Right lobe of liver (tissue), 6 donors: Measurements from ENCODE around the gene OR2AG1. TPM values are rescaled to one million over a fixed set of nuclear protein-coding genes. Genes with fewer than 3 reads are reported as not detected.
"Not testable (repeated sequence)": the region's sequence is repeated elsewhere in the genome, so short reads cannot be mapped to it uniquely, and the experiment has no call there.

Experiments
- ATAC-seq, 4 donors: fragments of 200-7000 bp; cut with Tn5 transposase; one replicate each; pipeline ENCODE4 v1.9.1; 2020; ENCODE audit warnings: mild to moderate bottlenecking in 4 of 4, moderate library complexity in 4 of 4
- DNase-seq, 3 donors: peaks; one replicate each; pipeline ENCODE4 v3.0.0-alpha.2; 2020
- H3K27ac ChIP-seq, 3 donors: fragments of 200-600 bp; one replicate each; pipeline ENCODE4 v1.8.0; 2022
- H3K27me3 ChIP-seq, 2 donors: fragments of 200-600 bp; one replicate each; pipeline ENCODE4 v1.8.0; 2022
- H3K36me3 ChIP-seq, 4 donors: fragments of 200-600 bp; sonication (generic) in 1 of 4; one replicate each; pipeline versions ENCODE4 v1.5.1 to v1.8.0; 2017 to 2022; ENCODE audit warnings: control low read depth in 1 of 4
- H3K4me1 ChIP-seq, 4 donors: fragments of 200-600 bp; sonication (generic) in 1 of 4; one replicate each; pipeline versions ENCODE4 v1.5.1 to v1.8.0; 2017 to 2022; ENCODE audit warnings: control low read depth in 1 of 4
- H3K4me3 ChIP-seq, 3 donors: fragments of 200-600 bp; one replicate each; pipeline ENCODE4 v1.8.0; 2022
- H3K9me3 ChIP-seq, 4 donors: fragments of 200-600 bp; sonication (generic) in 1 of 4; one replicate each; pipeline versions ENCODE4 v1.5.1 to v1.8.0; 2017 to 2022; ENCODE audit warnings: control low read depth in 1 of 4
- POLR2A ChIP-seq: fragments of 450-650 bp; IDR thresholded peaks from one replicate; pipeline ENCODE4 v1.6.1; 2017; ENCODE audit warnings: antibody characterized with exemption, mild to moderate bottlenecking
- WGBS: methylation state at CpG from one replicate; pipeline ENCODE4 v1.1.6; 2018; ENCODE audit warnings: low coverage, low lambda C conversion rate; ENCODE audit not compliant: insufficient coverage; ENCODE audit errors: missing lambda C conversion rate; 5-methylcytosine and 5-hydroxymethylcytosine counted together
- intact Hi-C, 2 donors: fragments of 100-400 bp; cut with DNase I; formaldehyde crosslinking; loops; one replicate each; pipeline versions ENCODE4 v1.11.2 to v1.14.1; 2022
- total RNA-seq, 6 experiments: library from RNA; depleted of rRNA in 2 of 6; stranded (reverse); fragments of >200 nt in 2 of 6; fragmentation: NEBNext Ultra II Directional in 3 of 6; extraction: Animal tissue kit (Norgen Biotek cat#: 25700) in 3 of 6; gene quantifications; one replicate each; pipeline versions ENCODE4 v1.1.0 to v1.2.4, GENCODE V29; 2016 to 2023
- TF ChIP-seq, protein P1 (sequence below), 4 donors: fragments of 200-600 bp in 3 of 4; fragments of 450-650 bp in 1 of 4; IDR thresholded peaks; one replicate each; pipeline versions ENCODE4 v1.5.1 to v1.8.0; 2016 to 2022; ENCODE audit warnings: antibody characterized with exemption in 4 of 4, mild to moderate bottlenecking in 2 of 4
- donor health status: DM: no; HTN: yes; CAD: no.
- donor health status: DM: no; HTN: no; CAD: no.
- donor health status: DM: no; HTN: no; CAD: no.
- donor health status: DM: no; HTN: yes; CAD: no.
- donor health status: DM: no; HTN: yes; CAD: no.

Gene OR2AG1
- total RNA-seq, 6 experiments from 2014 or later: not detected

- Histone ChIP-seq H3K27ac (no peak within 1 kb of the TSS), H3K4me3 (no peak within 1 kb of the TSS), H3K36me3 (no peaks in the 10 kb centered on the region), H3K9me3 (no peaks in the 10 kb centered on the region), H3K4me1 (no peaks in the 10 kb centered on the region), H3K27me3 (no peaks in the 10 kb centered on the region)
- 73% methylated on average over 1 of the region's 1 CpG for WGBS
- DNase-seq: no peak
- ATAC-seq: no peak
- no peak for TF ChIP-seq POLR2A
- TF ChIP-seq, protein P1, sequence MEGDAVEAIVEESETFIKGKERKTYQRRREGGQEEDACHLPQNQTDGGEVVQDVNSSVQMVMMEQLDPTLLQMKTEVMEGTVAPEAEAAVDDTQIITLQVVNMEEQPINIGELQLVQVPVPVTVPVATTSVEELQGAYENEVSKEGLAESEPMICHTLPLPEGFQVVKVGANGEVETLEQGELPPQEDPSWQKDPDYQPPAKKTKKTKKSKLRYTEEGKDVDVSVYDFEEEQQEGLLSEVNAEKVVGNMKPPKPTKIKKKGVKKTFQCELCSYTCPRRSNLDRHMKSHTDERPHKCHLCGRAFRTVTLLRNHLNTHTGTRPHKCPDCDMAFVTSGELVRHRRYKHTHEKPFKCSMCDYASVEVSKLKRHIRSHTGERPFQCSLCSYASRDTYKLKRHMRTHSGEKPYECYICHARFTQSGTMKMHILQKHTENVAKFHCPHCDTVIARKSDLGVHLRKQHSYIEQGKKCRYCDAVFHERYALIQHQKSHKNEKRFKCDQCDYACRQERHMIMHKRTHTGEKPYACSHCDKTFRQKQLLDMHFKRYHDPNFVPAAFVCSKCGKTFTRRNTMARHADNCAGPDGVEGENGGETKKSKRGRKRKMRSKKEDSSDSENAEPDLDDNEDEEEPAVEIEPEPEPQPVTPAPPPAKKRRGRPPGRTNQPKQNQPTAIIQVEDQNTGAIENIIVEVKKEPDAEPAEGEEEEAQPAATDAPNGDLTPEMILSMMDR (IDR thresholded peaks at IDR 0.05): no peak
- intact Hi-C loops: no loop called here
These were observed 16.6 kb downstream of the OR2AG1 start, which contains the start of gene OR6A2 for GRCh38 chr11:6799402-6799801. OR6A2 (minus strand) TSS chr11:6799689; CDS start chr11:6795708, 3,981 bp downstream.

DNA sequence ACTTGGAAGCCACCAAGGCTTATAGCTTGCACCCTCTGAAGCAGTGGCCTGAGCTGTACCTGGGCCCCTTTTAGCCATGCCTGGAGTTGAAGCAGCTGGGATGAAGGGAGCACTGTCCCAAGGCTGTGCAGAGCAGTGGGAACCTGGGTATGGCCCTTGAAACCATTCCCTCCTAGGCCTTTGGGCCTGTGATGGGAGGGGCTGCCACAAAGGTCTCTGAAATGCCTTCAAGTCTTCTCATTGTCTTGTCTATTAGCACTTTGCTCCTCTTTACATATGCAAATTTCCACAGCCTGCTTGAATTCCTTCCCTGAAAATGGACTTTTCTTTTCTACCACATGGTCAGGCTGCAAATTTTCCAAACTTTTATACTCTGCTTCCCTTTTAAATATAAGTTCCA, 18.3 kb downstream of the OR2AG1 start:
- H3K4me1 ChIP-seq, H3K27me3 ChIP-seq, H3K27ac ChIP-seq, ATAC-seq, H3K9me3 ChIP-seq, DNase-seq, intact Hi-C loops, H3K4me3 ChIP-seq, H3K36me3 ChIP-seq: not testable (repeated sequence)

- ATAC-seq (peak; percentile 88 to 91 (median 89)), DNase-seq (no peak)
- Histone ChIP-seq H3K4me3 (no peak overlapping the region), H3K4me1 (no peaks in the 10 kb centered on the region), H3K9me3 (no peaks in the 10 kb centered on the region), H3K27me3 (no peaks in the 10 kb centered on the region), H3K27ac (no peak overlapping the region), H3K36me3 (no peaks in the 10 kb centered on the region)
- intact Hi-C loops: no loop called here
- TF ChIP-seq, protein P1 (IDR thresholded peaks at IDR 0.05): peak; percentile 50 to 93 (median 86)
- TF ChIP-seq POLR2A: no peak
- WGBS: 20% methylated on average over 5 of the region's 6 CpGs
These were observed 29.7 kb downstream of the OR2AG1 start for GRCh38 chr11:6812390-6813005.

DNA sequence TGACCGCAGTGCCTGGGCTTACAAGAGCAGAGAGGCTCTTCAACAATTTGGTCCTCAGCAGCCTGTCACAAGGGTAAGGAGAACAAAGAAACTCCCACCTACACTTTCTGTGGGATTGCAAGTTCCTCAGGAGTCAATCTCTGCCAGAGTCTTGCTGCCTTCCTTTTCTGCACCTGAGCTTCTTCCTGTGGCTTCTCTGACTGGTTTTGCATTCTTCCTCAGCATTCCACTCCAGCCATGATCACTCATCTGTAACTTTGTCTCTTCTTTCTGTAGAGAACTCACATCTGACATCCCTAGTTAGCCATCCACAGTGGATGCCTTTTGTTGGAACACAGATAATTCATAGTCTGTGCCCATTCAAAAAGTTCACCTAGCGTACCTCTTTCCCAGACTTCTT, 30.8 kb downstream of the OR2AG1 start:
- TF ChIP-seq, protein P1 (IDR thresholded peaks at IDR 0.05): no peak
- no peak for TF ChIP-seq POLR2A
- Histone ChIP-seq H3K27ac (no peak overlapping the region), H3K9me3 (no peaks in the 10 kb centered on the region), H3K27me3 (no peaks in the 10 kb centered on the region), H3K4me1 (no peaks in the 10 kb centered on the region), H3K36me3 (no peaks in the 10 kb centered on the region), H3K4me3 (no peak overlapping the region)
- 60% methylated on average over 1 of the region's 2 CpGs for WGBS
- intact Hi-C loops: no loop called here
- ATAC-seq (no peak), DNase-seq (no peak)

- intact Hi-C loops: no loop called here
- Histone ChIP-seq H3K9me3 (no peaks in the 10 kb centered on the region), H3K4me3 (no peak overlapping the region), H3K4me1 (no peaks in the 10 kb centered on the region), H3K36me3 (no peaks in the 10 kb centered on the region), H3K27me3 (no peaks in the 10 kb centered on the region), H3K27ac (no peak overlapping the region)
- DNase-seq (no peak), ATAC-seq (peak in 1 of 4 donors; percentile 10)
- TF ChIP-seq, protein P1 (IDR thresholded peaks at IDR 0.05): no peak
- no peak for TF ChIP-seq POLR2A
- WGBS: no CpG with 5 or more reads among the region's 1 CpG
These were observed 34.9 kb downstream of the OR2AG1 start for GRCh38 chr11:6817694-6818093.
